NCI-H345 (cell line): ENCODE data around the gene S100A9.
A peak's percentile ranks its signal among the peaks of the same experiment; 100 is the strongest.
"Not testable (repeated sequence)": the region's sequence is repeated elsewhere in the genome, so short reads cannot be mapped to it uniquely, and the experiment has no call there.

Experiments used
- DNase-seq: peaks from one replicate; lab custom pipeline; 2025; lab: John Stamatoyannopoulos, UW

The S100A9 gene

DNA sequence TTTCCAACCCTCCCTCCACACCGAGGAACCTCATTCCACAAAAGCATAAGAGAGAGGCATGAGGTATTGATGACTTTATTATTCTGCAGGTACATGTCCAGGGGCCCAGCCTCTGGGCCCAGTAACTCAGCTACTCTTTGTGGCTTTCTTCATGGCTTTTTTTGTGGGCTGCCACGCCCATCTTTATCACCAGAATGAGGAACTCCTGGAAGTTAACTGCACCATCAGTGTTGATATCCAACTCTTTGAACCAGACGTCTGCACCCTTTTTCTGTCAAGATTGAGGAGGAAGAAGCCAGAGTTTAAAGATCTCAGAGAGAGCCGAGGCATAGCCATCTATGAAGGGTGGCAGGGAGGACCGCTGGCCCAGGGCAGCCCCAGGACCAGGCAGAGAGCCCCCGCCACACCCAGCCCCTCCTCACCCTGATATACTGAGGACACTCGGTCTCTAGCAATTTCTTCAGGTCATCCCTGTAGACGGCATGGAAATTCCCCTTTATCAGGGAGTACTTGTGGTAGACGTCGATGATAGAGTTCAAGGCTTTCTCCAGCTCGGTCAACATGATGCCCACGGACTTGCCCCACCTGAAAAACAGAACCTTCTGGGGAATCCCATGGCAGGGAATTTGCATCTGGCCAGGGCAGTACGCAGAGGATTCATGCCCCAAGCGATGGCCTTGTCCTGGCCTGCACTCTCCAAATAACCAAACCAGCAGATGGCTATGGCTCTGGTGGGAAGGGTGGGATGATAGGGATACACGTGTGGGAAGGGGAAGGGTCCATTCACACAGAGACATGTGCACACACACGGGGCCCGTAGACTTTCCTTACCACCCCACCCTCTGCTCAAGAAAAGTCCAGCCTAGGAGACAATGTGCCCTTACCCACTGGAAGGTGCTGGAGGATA is 32.6 kb downstream of the S100A9 start:
- DNase-seq: no peak

DNA sequence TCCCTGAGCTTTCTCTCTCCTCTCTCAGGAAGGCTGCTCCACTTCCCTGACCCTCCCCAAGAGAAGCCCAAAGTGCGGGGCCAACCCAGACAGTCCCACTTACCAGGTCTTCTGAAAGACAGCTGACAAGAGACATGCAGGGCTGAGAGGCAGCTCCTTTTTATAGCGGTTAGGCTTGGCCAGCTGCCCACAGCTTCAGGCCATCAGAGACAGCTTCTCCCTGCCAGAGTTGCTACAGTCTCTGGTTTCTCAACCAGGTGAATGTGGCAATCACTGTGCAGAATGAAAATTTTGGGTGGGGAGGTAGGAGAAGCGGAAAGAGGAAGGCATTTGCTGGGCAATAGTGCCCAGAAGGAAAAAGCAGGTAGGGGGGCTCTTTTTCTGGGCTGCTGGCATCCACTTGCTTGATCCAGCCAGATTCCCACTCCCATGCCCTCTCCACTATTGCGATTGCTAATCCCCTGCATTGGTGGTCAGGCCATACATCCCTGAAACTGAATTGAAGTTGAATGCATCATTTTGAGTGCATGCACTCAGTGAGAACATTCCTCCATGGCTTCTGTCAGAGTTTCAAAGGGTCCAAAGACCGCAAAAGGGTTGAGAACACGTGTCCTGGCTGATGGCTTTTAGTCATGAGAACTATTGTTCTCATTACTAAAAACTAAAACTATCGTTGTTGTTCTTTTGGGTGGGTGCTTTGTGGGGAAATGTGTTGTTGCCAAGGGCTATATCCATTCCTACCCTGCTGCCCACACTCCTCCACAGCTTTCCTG is 33.5 kb downstream of the S100A9 start, which contains the start of gene S100A8:
Gene S100A8, minus strand, starts transcription at position 136 of the 773 bp plus-strand sequence. CDS start 538 bp downstream, outside the sequence.
- peak; percentile 82 for DNase-seq

DNA sequence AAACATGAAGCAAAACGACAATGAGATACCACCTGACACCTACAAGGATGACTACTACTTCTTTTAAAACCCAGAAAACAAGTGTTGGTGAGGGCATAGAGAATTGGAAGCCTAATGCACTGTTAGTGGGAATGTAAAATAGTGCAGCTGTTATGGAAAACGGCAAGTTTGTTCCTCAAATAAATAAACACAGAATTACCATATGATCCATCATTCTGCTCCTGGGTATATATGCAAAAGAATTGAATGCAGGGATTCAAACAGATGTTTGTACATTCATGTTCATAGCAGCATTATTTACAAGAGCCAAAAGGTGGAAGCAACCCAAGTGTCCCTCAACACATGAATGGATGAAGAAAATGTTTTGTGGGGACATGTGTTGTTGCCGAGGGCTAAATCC is 34.6 kb downstream of the S100A9 start:
- DNase-seq: no peak

DNA sequence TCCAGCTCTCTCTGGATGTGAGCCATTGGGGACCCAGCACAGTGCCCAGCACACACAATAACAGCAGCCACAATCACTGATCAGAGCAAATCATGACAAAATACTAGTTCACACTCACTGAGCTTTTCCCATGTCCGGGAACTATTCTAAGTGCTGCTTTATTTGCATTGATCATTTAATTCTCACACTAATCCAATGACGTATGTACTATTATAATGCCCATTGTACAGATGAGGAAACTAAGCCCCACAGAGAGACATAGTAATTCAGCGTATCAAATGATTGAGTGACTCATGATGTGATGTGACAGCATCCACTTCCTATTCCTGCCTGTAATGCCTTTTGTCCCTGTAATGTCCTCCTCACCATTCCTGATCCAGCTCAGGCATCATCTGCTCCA is 35.2 kb downstream of the S100A9 start:
- no peak for DNase-seq

DNA sequence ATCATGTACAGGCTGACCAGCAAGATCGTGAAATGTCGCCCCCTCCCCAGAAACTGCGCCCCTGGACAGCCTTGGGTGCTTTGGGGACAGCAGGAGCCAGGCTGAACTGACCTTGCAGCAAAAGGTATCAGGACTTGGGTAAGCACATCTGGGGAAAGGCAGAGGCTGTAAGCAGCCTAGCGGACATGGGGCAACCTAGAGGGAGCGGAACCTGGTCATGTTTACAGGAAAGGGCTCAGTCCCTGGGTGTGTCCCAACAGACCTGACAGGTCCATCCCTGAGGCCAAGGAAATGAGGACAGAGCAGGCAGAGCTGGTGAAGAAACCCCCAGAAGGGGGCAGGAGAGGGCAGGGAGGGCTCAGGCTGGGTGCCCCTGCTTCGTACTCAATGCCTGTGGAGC is 36.3 kb downstream of the S100A9 start:
- DNase-seq: no peak

DNA sequence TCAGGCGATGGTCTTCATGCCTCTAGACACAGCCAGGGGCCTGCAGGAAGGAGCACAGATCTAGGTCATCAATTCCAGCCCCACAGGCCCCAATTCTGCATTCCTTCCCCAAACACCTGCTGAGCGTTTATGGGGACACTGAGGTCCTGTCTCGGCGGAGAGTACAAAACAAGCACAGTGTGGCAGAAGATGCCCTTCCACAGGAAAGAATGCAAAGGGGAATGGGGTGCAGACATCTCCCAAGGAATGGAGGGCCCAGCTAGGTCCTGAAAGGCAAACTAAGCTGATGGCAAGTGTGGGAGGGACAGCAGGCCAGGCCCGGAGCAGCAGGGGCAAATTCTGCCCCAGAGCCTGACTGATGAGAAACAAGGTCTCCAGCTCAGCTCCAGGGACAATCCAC is 36.7 kb downstream of the S100A9 start:
- no peak for DNase-seq

DNA sequence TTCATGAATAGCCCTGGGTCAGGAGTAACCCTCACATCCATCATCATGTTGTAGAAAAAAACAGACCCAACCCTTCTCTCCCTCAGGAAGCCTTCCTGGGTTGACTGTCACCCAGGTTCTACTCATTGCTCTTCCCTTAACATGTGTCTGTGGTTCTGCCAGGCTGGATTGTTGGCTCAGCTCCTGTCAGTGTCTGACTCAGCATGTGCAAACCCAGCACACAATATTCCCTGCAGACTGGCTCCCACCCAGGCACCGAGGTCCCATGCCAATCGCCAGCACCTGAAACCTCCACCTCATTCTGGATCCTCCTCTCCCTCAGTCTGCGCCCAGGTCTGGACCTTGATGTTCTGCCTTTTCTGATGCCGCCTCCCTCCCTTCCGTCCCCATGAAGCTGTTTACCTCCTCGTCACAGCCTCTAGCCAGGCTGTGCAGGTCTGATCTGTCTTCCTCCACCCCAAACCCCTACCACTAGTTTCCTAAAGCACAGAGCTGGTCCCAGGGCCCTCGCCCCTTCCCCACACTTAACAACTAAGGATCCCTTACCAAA is 37.6 kb downstream of the S100A9 start:
- no peak for DNase-seq

DNA sequence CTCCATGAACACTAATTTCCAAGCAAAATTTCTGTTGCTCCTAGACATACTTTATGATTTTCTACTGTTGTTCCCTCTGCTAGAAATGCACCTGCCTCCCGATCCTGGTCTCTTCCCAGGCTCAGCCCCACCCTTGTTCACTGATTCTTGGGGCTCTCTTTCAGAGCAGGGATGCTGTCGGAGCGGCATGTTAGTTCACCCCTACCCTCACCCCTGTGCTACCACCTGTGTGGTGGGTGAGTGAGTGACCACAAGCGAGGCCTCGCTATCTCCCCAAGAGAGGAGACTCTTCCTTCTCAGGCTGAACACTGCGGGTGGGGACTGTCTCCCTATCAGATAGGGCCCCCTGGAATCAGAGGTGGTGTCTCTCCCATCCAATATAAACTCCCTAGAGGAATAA is 38.1 kb downstream of the S100A9 start:
- DNase-seq: no peak

DNA sequence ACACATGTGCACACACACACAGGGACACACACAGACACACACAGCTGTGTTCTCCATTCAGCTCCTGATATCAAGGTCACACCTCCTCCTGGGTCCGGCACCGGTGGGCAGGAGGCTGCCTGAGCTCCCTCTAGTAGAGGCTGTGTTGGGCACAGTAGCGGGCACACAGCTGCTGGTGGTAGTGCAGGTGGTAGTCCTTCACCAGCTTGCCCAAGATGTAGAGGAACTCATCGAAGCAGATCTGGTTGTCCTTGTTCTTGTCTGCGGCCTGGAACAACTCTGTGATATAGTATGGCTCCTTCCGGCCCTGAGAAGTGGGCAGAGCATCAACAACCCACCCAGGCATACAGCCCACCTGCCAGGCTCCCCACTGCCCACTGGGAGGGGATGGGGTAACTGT is 38.8 kb downstream of the S100A9 start:
- no peak for DNase-seq

DNA sequence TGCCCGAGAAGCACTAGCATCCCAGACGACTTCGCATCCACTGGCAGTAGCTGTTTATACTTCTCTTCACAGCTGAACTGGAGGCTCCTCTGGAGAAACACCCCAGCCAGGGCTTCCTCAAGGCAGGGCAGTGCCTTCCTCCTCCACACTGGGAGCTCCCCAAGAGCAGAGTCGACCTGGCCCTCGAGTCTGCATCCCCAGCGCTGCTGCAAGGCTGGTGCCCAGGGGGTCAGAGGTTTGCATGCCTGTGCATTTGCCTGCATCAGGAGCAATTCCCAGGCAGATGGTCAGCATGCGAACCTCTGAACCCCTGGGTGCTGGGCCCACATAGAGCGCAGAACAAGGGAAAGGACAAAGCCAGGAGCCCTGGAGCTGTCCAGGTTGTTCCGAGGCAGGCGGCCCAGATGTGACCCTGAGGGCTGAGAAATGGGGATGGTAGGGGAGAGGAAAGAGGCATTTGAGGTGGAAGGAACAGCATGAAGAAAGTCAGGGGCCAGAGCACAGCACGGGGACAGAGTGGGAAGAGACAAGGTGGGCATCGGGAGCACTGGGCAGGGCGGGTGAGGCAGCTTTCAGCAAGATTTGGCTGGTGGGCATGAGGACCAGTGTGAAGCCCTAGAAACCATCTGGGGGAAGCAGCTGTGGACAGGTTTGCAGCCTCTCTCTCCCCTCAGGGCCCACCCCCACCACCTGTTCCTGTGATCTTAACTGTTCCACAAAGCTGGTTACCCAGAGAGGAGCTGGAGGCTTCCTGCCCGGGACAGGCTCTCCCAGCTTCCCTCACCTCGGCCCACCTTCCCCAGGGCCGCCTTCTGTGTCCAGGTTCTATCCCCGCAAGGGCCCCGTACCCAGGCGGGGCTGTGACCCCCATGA is 39.6 kb downstream of the S100A9 start:
- DNase-seq: no peak

DNA sequence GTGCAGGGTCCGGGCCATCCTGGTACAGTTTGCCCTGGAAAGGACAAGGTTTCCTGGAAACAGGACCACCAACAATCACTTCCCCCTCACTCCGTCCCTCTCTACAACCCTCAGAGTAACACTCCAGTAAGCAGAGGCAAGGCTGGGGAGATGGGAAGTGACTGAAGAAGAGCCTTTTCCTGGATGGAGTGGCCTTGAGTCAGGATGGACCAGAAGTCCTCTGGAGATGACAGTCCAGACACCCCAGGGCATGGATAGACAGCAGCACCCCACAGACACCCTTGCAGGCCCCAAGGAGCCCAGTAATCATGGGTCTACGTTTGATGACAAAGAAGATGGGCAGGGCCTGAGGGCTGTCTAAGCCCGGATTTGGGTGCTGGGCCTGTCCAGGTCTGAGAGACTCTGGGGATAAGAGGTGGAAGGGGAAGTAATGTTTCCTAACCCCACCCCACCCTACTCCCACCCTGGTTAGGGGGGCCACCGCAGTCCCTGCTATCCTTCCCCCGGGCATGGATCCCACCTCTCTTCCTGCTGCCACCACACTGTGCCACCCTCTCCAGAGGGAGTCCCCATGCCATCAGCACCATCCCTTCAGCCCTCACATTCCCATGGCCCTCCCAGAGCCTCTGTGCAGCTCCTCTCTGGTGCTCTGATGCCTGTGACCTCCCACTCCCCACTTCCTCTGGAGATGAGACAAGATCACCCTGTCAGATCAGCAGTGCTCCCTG is 40.4 kb downstream of the S100A9 start:
- no peak for DNase-seq

DNA sequence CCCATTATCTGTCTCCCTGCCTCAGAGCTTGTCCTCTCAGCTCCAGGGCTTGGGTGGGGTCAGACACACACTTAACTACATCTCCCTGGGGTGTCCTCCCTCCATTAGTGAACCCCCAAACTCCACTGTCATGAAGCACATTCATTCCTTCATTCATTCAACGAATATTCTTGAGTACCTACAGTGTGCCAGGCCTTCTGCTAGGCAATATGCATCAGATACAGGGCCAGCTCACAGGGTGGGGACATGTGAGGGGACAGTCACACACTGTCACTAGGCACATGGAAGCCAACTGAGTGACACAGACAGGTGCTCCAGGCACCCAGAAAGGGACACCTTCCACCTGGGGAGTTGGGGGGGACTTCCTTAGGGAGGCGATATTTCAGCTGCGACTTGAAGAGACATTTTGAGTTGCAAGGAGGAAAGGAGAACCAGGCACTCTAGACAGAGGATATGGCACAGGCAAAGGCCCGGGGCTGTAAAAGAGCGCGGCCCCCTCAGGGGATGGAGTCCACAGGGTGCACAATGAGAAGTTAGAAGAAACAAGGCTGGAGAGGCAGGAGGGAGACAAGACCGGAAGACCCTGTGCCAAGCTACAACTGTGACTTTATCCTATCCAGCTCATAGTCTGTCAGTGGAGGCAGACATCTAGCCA is 41.9 kb downstream of the S100A9 start:
- no peak for DNase-seq

DNA sequence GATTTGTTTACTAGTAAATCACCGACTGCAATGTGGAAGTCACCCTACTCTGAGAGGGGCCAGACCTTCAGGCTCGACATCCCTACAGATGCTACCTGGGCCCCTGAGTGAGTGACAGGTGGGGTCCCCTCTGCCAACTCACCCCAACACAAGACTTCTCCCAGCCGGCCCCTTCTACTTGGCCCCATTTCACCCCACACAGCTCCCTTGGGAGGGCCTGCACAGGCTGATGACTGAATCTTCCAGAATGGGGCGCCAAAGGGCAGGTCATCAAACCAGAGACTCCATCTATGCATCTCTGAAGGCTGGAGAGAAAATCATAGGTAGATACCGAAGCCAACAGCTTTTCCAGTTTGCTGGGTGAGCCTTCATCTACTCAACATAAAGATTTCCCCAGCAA is 42.6 kb downstream of the S100A9 start:
- DNase-seq: peak; percentile 65

DNA sequence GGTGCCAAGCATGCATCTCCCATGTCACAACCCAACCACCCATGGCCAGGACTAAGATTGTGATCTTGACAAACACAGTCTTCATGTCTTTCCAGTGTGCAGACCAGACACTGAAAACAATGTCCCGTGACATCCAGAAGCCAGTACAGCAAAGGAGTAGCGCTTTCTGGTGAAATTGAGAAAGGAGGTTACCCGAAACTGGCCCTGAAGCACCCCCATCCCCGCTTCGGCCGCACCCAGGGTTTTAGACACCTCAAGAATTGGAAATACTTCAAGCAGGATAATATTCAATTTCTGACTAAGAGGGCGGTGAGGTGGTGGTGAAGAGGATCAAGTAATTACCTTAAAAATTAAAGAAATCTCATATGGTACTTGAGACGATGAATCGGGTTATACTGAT is 43.8 kb downstream of the S100A9 start:
- no peak for DNase-seq

DNA sequence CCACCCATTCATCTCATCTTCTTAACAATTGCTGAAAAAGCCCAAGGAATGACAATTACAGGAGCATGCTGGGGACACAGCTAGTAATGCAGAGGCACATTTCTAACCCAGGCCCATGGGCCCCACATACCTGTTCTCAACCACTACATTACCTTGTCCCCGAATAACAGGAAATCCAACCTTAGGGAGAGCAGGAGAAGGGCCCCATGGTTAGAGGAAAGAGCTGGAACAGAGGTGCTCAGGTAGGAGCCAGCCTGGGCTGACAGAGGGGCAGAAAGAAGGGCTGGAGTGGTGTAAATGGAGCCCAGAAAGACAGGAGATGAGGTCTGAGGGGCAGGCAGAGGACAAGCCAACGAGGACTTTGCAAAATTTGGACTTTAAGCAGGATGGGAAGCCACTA is 44.6 kb downstream of the S100A9 start:
- DNase-seq: no peak

DNA sequence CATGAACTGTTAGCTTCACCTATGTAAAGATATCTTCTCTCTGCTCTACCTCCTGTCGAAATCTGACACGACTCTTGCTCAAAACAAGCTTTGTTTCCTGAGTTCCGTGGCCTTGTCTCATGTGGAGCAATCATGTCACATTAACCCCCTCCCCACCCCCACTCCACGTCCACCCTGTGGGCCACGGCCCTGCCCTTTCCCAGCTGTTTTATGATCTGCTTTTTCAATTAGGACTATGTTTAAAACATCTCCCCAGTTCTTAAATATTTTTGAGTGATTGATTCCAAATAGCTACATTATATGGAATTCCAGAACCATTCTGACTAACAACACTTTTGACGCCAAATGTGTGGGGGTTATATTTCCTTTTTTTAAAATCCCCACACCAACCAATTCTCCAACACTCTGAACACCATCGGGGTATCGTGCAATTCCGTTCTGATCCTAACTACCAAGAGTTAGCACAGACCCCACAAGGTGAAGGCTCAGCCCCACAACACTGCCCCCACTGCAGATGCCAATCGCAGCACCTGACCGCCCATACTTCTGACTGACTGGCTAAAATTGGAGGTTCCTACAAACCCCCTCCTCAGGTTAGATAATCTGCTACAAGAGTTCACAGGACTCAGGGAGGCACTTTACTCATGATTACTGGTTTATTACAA is 45.9 kb downstream of the S100A9 start:
- no peak for DNase-seq

DNA sequence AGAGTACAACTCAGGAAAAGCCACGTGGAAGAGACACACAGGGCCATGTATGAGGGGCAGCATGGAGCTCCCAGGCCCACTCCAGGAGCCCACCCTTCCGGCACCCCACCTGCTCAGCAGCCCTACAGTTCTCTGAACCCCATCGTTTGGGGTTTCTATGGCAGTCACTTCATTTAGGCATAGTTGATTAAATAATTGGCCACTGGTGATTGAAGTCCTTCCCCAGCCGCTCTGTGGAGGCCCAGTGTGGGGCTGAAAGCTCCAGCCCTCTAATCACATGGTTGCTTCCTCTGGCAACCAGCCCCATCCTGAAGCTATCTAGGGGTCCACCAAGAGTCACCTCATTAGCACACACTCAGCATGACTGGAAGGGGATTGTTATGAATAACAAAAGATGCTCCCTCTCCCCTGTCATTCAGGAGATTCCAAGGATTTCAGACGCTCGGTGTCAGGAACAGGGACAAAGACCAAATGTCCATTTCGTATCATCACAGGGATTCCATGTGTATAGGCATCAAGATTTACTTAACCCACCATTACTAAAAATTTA is 46.5 kb downstream of the S100A9 start:
- DNase-seq: no peak

DNA sequence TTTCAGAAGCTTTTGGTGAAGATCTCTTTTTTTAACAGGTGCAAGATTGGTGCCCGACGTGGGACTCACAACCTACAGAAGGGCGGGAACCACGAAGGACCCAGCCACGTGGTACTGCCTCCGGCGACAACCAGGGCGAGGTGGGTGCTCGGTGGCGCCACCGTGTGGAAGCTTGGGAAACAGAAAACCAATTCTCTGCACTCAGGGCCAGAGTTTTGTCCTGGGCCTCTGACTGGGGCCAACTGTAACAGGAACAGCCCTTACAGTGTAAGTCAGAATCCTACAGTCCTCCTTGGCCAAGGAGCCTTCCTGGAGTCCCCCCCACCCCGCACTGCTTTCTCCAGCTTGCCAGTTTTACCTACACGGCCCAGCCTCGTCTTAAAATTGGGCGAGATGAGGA is 47.1 kb downstream of the S100A9 start:
- DNase-seq: no peak

DNA sequence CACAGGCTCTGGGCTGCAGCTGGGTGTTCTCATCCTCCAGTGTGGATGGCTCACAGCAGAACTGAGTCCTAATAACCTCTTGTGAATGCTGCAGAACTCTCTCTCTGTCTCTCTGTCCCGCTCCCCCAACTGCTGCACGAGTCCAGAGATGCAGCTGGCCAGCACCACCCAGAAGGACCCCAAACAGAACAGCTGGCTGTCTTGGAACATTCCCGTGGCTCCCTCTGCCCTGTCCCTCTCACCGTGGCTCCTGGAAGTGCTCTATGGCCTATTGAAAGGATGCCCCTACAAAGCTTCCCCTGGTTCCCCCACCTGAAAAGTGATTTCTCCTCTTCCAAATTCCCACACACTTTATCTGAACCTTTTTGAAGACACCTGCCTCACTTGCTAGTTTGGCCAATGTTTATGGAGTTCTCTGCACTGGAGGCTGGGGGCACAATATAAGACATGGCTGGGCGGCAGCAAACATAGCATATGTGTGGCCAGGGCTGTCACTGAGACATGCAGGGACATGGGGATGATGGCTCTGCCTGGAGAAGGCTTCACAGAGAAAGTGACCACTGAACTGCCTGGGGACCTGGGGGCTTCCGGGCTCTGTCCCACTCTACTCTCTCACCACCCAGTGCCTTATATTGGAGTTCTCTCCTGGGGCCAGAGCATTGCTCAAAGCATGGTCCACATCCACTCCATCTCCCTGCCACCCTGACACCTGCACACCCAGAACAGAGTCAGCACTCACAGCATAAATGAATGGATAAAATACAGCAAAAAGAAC is 48.4 kb downstream of the S100A9 start:
- not testable (repeated sequence) for DNase-seq
